Smooth muscle cell (in vitro differentiated cells): Measurements from ENCODE around the gene SLC25A22. TPM values are rescaled to one million over a fixed set of nuclear protein-coding genes. Genes with fewer than 3 reads are reported as not detected.
A peak's percentile ranks its signal among the peaks of the same experiment; 100 is the strongest.

Experiments used
- DNase-seq: peaks from one replicate; lab custom pipeline; 2025; ENCODE audit not compliant: unreplicated experiment; lab: John Stamatoyannopoulos, UW
- H2AFZ ChIP-seq: fragments of 200-600 bp; sonication (generic); 2 replicates; pipeline ENCODE4 v1.6.0; 2016; ENCODE audit warnings: antibody characterized with exemption, low read depth, mild to moderate bottlenecking
- H3F3A ChIP-seq: fragments of 200-600 bp; sonication (generic); 2 replicates; pipeline ENCODE4 v1.6.0; 2017; ENCODE audit warnings: antibody characterized with exemption, low read depth
- H3K27ac ChIP-seq: fragments of 200-600 bp; sonication (generic); 2 replicates; pipeline ENCODE4 v1.5.1; 2016; ENCODE audit warnings: low read depth, mild to moderate bottlenecking
- H3K27me3 ChIP-seq: fragments of 200-600 bp; sonication (generic); 2 replicates; pipeline ENCODE4 v1.6.1; 2016; ENCODE audit warnings: low read depth, mild to moderate bottlenecking
- H3K36me3 ChIP-seq: fragments of 200-600 bp; sonication (generic); 2 replicates; pipeline ENCODE4 v1.5.1; 2016; ENCODE audit warnings: low read depth
- H3K4me1 ChIP-seq: fragments of 200-600 bp; sonication (generic); 2 replicates; pipeline ENCODE4 v1.5.1; 2016; ENCODE audit warnings: low read depth
- H3K4me2 ChIP-seq: fragments of 200-600 bp; sonication (generic); 2 replicates; pipeline ENCODE4 v1.6.0; 2016; ENCODE audit warnings: mild to moderate bottlenecking
- H3K4me3 ChIP-seq: fragments of 200-600 bp; sonication (generic); 2 replicates; pipeline ENCODE4 v1.5.1; 2016; ENCODE audit warnings: mild to moderate bottlenecking
- H3K79me2 ChIP-seq: fragments of 200-600 bp; sonication (generic); 2 replicates; pipeline ENCODE4 v1.6.0; 2016; ENCODE audit warnings: low read depth, mild to moderate bottlenecking
- H3K9ac ChIP-seq: fragments of 200-600 bp; sonication (generic); 2 replicates; pipeline ENCODE4 v1.6.0; 2016; ENCODE audit warnings: low read depth
- H3K9me3 ChIP-seq: fragments of 200-600 bp; sonication (generic); replicated peaks from 2 replicates; pipeline ENCODE4 v1.5.1; 2016; ENCODE audit warnings: low read depth
- H4K20me1 ChIP-seq: fragments of 200-600 bp; sonication (generic); 2 replicates; pipeline ENCODE4 v1.6.0; 2016; ENCODE audit warnings: low read depth
- CTCF ChIP-seq: fragments of 200-600 bp; sonication (generic); IDR thresholded peaks from 2 replicates; pipeline ENCODE4 v1.5.1; 2017; ENCODE audit warnings: borderline replicate concordance, mild to moderate bottlenecking, antibody characterized with exemption; ENCODE audit not compliant: insufficient read depth, poor library complexity, severe bottlenecking
- WGBS: methylation state at CpG from one replicate; pipeline ENCODE4 v1.1.7; 2016; ENCODE audit warnings: low lambda C conversion rate; 5-methylcytosine and 5-hydroxymethylcytosine counted together
- polyA plus RNA-seq: library from polyadenylated mRNA; unstranded; fragments of >200 nt; fragmentation: Nextera tagmentation; extraction: Ambion mirVana; gene quantifications from 2 replicates; pipeline ENCODE4 v1.2.1, GENCODE V29; 2016
- total RNA-seq: library from RNA; depleted of rRNA; stranded (reverse); fragments of >200 nt; gene quantifications from 2 replicates; pipeline ENCODE4 v1.2.3, GENCODE V29; 2014

Gene SLC25A22
- total and polyA plus RNA-seq, 2 experiments from 2014 or later = 6.9 to 25.2 TPM

GRCh38 chr11:778976-779954, 18.8 kb downstream of the SLC25A22 start:
- peaks cover 40% of the 10 kb centered on the region for H3K79me2 ChIP-seq
- H3K4me1 ChIP-seq = peaks cover 19% of the 10 kb centered on the region
- no peaks in the 10 kb centered on the region for H3K27me3 ChIP-seq
- H3K4me2 ChIP-seq = no peak overlapping the region
- WGBS = 96% methylated on average over 23 of the region's 23 CpGs
- no peaks in the 10 kb centered on the region for H3K9me3 ChIP-seq
- H3F3A ChIP-seq = no peaks in the 10 kb centered on the region
- no peak for TF ChIP-seq CTCF
- H3K4me3 ChIP-seq = no peak overlapping the region
- DNase-seq = no peak
- no peak overlapping the region for H3K27ac ChIP-seq
- H3K36me3 ChIP-seq = no peaks in the 10 kb centered on the region
- peaks cover 66% of the 10 kb centered on the region for H4K20me1 ChIP-seq
- no peak overlapping the region for H3K9ac ChIP-seq
- no peak overlapping the region for H2AFZ ChIP-seq

- peak; percentile 85 for DNase-seq
- WGBS = 1% methylated on average over 40 of the region's 110 CpGs
- Histone ChIP-seq H3K9me3 (no peaks in the 10 kb centered on the region), H3K79me2 (peaks cover 52% of the 10 kb centered on the region), H3K36me3 (no peaks in the 10 kb centered on the region), H3K27ac (peak within 1 kb of the TSS; percentile 23), H3K4me3 (peak within 1 kb of the TSS; percentile 98), H4K20me1 (peaks cover 71% of the 10 kb centered on the region), H3K4me2 (peak within 1 kb of the TSS; percentile 100), H3K27me3 (no peaks in the 10 kb centered on the region), H3K4me1 (peaks cover 17% of the 10 kb centered on the region), H3K9ac (peak within 1 kb of the TSS; percentile 91), H2AFZ (peak within 1 kb of the TSS; percentile 92), H3F3A (no peaks in the 10 kb centered on the region)
- TF ChIP-seq CTCF = no peak
These were observed 20.5 kb downstream of the SLC25A22 start, which contains the start of gene GATD1 for GRCh38 chr11:777288-778255. Gene GATD1, minus strand, starts transcription at chr11:777487. Its CDS starts 25 bp downstream, at chr11:777462.

- peaks cover 71% of the 10 kb centered on the region for H4K20me1 ChIP-seq
These were observed 21.4 kb downstream of the SLC25A22 start for GRCh38 chr11:776561-777287.

More at GRCh38 chr11:776561-777287, 21.4 kb downstream of the SLC25A22 start:
- Histone ChIP-seq H3K4me3 (peak overlapping the region; percentile 98), H3K79me2 (peaks cover 52% of the 10 kb centered on the region), H3K9me3 (no peaks in the 10 kb centered on the region), H3K27ac (no peak overlapping the region), H3K9ac (peak overlapping the region; percentile 91), H2AFZ (peak overlapping the region; percentile 77), H3K4me1 (peaks cover 17% of the 10 kb centered on the region), H3F3A (no peaks in the 10 kb centered on the region), H3K36me3 (no peaks in the 10 kb centered on the region), H3K4me2 (peak overlapping the region; percentile 100), H3K27me3 (no peaks in the 10 kb centered on the region)
- TF ChIP-seq CTCF = no peak
- no peak for DNase-seq
- 4% methylated on average over 22 of the region's 65 CpGs for WGBS
